Caki2 (cell line): ENCODE measurements around the gene ATAD2B. TPM values are rescaled to one million over a fixed set of nuclear protein-coding genes. Genes with fewer than 3 reads are reported as not detected.
"Not testable (repeated sequence)": the region's sequence is repeated elsewhere in the genome, so short reads cannot be mapped to it uniquely, and the experiment has no call there.

Experiments
- DNase-seq: peaks from one replicate; pipeline ENCODE4 v3.0.0-alpha.2; 2015; ENCODE audit warnings: low read depth
- in situ Hi-C: cut with HindIII; loops from 2 replicates; pipeline ENCODE4 v1.10.0; 2016; ENCODE audit warnings: low sequenced_read_pairs, low pct_unique_long_range_greater_than_20kb, mixed read lengths
- total RNA-seq: library from RNA; depleted of rRNA; stranded (reverse); fragments of >200 nt; shearing (Covaris generic); gene quantifications from 2 replicates; pipeline ENCODE4 v1.2.3, GENCODE V29; 2014; ENCODE audit warnings: low replicate concordance

The ATAD2B gene
- total RNA-seq, 1 experiment from 2014 or later: 5.7 TPM

- DNase-seq: no peak
- in situ Hi-C loops: no loop called here
Measured at GRCh38 chr2:23772056-23772455, 154.9 kb downstream of the ATAD2B start.

- no peak for DNase-seq
- in situ Hi-C loops: no loop called here
Measured at GRCh38 chr2:23769364-23769763, 157.6 kb downstream of the ATAD2B start.

- DNase-seq: no peak
- in situ Hi-C loops: no loop called here
Measured at GRCh38 chr2:23767876-23768621, 158.9 kb downstream of the ATAD2B start.

- in situ Hi-C loops: no loop called here
- no peak for DNase-seq
Measured at GRCh38 chr2:23762141-23762540, 164.8 kb downstream of the ATAD2B start.

- in situ Hi-C loops: no loop called here
- no peak for DNase-seq
Measured at GRCh38 chr2:23761638-23762037, 165.3 kb downstream of the ATAD2B start.

GRCh38 chr2:23760736-23761135 is 166.2 kb downstream of the ATAD2B start:
- peak; percentile 41 for DNase-seq
- in situ Hi-C loops: no loop called here

- peak; percentile 44 for DNase-seq
- in situ Hi-C loops: no loop called here
Measured at GRCh38 chr2:23757686-23758433, 169.1 kb downstream of the ATAD2B start.

GRCh38 chr2:23756593-23757292 is 170.2 kb downstream of the ATAD2B start:
- DNase-seq: no peak
- in situ Hi-C loops: no loop called here

- no peak for DNase-seq
- in situ Hi-C loops: no loop called here
Measured at GRCh38 chr2:23754970-23755369, 172.0 kb downstream of the ATAD2B start.

- in situ Hi-C loops: no loop called here
- no peak for DNase-seq
Measured at GRCh38 chr2:23753291-23754010, 173.5 kb downstream of the ATAD2B start.

GRCh38 chr2:23751747-23752265 is 175.1 kb downstream of the ATAD2B start:
- in situ Hi-C loops: no loop called here
- DNase-seq: no peak

GRCh38 chr2:23746141-23746863 is 180.6 kb downstream of the ATAD2B start:
- in situ Hi-C loops: no loop called here

GRCh38 chr2:23745726-23746105 is 181.2 kb downstream of the ATAD2B start:
- in situ Hi-C loops: no loop called here
- peak; percentile 2 for DNase-seq

More at GRCh38 chr2:23746141-23746863, 180.6 kb downstream of the ATAD2B start:
- DNase-seq: no peak

- no peak for DNase-seq
- in situ Hi-C loops: no loop called here
Measured at GRCh38 chr2:23745068-23745725, 181.7 kb downstream of the ATAD2B start.

- in situ Hi-C loops, DNase-seq: not testable (repeated sequence)
Measured at GRCh38 chr2:23736783-23737182, 190.1 kb downstream of the ATAD2B start.

- no peak for DNase-seq
- in situ Hi-C loops: no loop called here
Measured at GRCh38 chr2:23734416-23734815, 192.5 kb downstream of the ATAD2B start.

- in situ Hi-C loops, DNase-seq: not testable (repeated sequence)
Measured at GRCh38 chr2:23723029-23723428, 203.9 kb downstream of the ATAD2B start.
